GM18507 (cell line): ENCODE results near the gene TSC22D3.
"Not testable (repeated sequence)": the region's sequence is repeated elsewhere in the genome, so short reads cannot be mapped to it uniquely, and the experiment has no call there.

Source experiments
- DNase-seq: peaks from one replicate; pipeline ENCODE4 v3.0.0; 2011; ENCODE audit warnings: low read depth; ENCODE audit not compliant: insufficient read length; ENCODE audit errors: extremely low spot score
- FAIRE-seq: peaks from 2 replicates; lab custom pipeline; 2011; peaks lifted over from hg19 to GRCh38; lab: Jason Lieb, UNC

Gene TSC22D3

DNA sequence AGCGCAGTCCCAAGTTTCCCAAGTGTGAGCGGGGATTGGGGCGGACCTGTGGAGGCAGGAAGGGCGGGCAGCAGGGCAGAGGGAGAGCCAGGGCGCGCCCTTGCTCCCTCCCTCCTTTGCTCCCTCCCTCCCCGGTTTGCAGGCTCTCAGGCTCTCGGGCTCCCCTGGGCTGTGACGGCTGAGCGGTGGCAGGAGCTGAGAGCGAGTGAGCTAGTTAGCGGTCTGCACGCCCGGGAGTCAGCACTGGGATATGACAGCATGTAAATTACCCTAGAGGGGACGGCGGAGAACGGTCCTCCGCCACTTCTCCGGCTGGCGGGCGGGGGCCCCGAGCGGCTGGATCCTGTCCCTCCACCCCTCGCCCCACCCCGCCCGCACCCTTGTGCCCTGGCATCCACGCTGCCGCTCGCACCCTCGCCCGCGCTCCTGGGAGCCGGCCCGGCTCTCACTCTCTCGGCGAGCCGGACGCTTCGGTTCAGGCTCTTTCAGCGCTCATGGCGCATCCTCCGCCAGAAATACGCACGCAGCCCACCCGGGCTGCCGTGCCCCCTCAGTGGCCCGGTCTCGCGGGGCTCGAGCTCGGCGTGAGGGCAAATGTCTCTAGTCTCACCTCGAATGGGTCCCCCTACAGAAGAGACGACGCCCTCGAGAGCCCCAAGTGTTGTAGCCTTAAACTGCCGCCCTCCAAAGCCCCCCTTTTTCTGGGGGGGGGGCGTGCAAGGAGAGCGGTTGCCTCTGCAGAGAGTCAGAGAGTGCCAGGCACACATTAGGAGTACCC, at the start of gene TSC22D3:
Gene TSC22D3, minus strand, starts transcription at position 54 of the 778 bp plus-strand sequence. CDS start 368 bp downstream, outside the sequence.
- FAIRE-seq (peak; percentile 97), DNase-seq (peak; percentile 33)

DNA sequence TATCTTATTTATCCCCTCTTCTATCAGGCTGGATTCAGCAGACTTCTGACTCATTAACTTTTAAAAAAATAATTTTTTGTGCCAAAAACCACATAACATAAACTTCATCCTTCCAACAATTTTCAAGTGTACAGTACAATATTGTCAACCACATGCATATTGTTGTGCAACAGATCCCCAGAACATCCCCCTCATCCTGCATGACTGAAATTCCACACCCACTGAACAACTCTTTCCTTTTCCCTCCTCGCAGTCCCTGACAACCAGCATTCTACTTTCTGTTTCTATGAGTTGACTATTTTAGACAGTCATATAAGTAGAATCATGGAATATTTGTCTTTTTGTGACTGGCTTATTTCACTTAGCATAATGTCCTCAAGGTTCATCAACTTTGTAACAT, 47.9 kb upstream of the TSC22D3 start:
- DNase-seq (no peak), FAIRE-seq (no peak)

DNA sequence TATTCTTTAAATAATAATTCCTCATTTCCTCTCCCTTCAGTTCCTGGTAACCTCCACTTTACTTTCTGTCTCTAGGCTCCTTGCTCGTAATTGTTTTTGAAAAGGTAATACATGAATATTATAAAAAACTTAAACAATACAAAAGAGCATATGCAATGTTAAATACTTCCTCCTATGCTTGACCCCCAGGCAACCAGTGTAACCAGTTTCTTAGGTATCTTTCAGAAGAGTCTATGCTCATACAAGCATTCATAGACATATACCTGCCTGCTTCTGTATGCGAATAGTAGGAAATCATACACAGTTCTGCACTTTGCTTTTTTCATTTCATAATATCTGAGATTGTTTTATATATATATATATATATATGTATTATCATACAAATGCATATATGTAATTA, 47.5 kb upstream of the TSC22D3 start:
- FAIRE-seq (no peak), DNase-seq (no peak)

DNA sequence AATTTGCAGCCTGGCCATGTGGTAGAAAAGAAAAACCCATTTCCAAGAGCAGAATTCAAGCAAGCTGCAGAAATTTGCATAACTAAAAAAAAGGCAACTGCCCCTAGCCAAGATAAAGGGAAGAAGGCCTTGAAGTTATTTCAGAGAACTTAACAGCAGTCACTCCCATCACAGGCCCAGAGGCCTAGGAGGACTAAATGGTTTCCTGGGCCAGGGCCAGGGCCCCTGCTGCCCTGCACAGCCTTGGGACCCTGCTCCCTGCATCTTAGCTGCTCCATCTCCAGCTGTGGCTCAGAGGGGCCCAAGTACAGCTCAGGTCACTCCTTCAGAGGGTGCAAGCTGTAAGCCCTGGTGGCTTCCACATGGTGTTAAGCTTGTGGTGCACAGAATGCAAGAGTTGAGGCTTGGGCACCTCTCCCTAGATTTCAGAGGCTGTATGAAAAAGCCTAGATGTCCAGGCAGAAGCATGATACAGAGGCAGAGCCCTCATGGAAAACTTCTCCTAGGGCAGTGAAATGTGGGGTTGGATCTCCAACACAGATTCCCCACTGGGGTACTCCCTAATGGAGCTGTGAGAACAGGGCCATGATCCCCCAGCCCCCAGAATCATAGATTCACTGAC, 43.4 kb upstream of the TSC22D3 start:
- no peak for FAIRE-seq
- DNase-seq = no peak

DNA sequence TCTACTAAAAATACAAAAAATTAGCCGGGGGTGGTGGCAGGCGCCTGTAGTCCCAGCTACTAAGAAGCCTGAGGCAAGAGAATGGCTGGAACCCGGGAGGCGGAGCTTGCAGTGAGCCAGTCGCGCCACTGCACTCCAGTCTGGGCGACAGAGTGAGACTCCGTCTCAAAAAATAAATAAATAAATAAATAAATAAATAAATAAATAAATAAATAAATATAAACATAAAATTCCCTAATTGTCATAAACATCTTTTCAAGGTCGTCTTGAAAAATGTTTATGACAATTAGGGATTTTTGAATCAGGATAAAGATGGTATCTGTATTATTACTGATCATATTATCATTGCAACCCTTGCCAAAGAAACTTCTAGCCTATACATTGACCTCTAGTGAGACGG, 34.5 kb upstream of the TSC22D3 start:
- DNase-seq, FAIRE-seq: not testable (repeated sequence)

DNA sequence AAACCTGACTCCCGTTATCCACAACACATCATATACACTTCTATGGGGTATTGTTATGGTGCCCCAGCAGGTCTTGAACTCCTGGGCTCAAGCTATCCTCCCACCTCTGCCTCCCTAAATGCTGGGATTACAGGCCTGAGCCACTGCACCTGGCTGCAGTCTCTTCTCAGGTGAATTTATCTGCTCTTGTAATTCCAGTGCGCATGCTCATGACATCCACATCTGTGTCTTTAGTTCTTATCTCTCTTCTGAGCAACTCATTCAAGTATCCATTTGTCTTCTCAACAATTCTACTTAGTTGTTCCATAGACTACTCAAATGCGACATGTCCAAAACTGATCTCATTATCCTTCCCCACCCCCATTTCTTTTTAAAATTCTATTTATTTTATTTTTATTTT, 29.6 kb upstream of the TSC22D3 start:
- DNase-seq (no peak), FAIRE-seq (peak; percentile 64)

DNA sequence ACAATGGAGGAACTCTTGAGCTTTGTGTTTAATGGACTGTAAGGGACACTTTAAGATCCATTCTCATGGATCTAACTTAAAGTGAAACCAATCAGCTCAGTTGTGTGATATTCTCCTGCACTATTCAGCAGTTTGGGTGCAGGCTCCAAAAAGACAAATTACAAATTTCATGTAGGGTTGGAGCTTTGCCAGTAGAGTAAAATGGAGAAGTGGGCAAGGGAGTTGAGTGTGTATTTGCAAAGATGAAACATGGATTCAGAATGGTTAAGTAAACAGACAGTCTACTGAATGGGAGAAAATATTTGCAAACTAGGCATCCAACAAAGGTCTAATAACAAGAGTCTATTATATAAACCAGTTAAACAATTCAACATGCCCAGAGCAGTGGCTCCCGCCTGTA, 28.8 kb upstream of the TSC22D3 start:
- DNase-seq (no peak), FAIRE-seq (no peak)

DNA sequence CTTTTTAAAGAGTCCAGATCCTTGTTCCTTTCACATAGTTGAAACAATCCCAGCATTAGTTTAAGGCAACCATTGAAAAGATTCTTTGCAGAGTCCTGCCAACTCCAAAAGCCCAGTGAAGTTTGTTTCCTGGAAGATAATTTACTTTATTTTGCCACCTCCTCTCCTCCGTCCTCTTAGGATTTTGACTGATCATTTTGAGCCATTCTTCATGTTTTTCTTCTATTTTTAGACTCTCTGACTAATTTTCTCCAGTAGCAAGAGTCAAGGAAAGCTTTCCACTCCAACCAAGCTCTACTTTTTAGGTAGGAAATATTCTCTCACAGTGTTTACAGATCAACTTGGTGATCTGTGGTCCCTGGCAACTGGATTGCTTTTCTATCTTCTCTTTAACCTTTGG, 12.2 kb upstream of the TSC22D3 start:
- DNase-seq (no peak), FAIRE-seq (no peak)

DNA sequence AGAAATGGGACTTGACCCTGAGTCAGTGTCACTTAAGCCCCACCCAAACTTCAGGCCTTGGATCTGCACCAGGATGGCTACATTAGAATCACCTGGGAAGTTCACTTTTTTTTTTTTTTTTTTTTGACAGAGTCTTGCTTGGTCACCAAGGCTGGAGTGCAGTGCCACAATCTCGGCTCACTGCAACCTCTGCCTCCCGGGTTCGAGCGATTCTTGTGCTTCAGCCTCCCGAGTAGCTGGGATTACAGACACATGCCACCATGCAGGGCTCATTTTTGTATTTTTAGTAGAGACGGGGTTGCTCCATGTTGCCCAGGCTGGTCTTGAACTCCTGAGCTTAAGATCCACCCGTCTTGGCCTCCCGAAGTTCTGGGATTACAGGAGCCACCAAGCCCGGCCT, 4.9 kb upstream of the TSC22D3 start:
- no peak for FAIRE-seq
- no peak for DNase-seq

DNA sequence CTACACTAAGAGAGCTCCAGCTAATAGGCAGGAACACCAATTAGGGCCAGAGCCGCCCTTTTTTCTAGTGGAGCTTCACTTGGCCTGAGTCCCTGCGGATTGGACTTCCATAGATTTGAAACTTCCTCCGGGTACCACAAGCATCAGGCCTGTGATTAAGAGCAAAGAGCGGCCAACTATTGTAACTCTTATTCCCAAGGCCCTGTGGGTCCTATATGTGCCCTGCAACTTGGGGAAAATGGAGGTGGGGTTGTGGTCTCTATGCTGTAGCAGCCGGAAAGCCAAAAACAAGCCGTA, 1.9 kb upstream of the TSC22D3 start, which contains the start of gene NCBP2L:
Gene NCBP2L, plus strand, starts transcription at position 198 of the 297 bp plus-strand sequence. CDS start 16,488 bp downstream, outside the sequence.
- no peak for DNase-seq
- no peak for FAIRE-seq

DNA sequence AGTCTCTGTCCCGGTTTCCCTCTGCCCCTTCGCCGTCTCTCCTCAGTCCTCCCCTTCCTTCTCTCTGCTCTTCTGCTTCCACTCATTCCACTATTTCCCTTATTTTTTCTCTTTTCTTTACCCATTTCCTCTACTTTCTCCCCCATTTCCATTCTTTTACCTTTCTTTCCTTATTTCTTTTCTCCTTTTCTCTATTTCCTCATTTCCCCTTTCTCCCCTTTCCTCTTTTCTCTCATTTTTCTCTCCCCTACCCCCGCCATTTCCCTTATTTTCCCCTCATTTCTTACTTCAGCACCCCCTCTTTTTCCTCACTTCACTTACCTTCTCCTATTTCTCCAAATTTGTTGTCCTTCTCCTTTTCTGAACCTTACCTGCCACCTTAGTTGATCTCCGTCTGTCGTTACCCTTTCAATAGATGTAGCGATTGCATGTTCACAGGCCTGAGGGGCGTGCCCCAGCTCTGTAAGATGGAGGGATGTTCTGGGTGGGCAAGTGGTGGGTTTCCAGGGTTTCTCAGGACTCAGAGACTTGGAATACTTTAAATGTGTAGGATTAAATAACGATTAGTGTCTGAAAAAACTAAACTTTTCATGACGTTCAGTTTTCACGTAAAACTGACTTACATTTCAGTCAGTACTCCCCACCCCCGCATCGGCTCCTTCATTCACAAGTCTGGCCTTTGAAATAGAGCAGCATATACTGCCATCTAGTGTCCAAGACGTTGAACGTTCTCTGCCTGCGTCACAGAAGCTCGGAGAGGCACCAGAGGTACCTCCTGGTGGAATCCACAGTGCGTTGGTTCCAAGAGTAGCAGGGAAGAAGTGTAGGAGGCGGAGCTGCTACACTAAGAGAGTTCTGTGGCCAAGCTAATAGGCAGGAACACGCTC, 1.3 kb upstream of the TSC22D3 start:
- DNase-seq = peak; percentile 38
- FAIRE-seq = peak; percentile 94

DNA sequence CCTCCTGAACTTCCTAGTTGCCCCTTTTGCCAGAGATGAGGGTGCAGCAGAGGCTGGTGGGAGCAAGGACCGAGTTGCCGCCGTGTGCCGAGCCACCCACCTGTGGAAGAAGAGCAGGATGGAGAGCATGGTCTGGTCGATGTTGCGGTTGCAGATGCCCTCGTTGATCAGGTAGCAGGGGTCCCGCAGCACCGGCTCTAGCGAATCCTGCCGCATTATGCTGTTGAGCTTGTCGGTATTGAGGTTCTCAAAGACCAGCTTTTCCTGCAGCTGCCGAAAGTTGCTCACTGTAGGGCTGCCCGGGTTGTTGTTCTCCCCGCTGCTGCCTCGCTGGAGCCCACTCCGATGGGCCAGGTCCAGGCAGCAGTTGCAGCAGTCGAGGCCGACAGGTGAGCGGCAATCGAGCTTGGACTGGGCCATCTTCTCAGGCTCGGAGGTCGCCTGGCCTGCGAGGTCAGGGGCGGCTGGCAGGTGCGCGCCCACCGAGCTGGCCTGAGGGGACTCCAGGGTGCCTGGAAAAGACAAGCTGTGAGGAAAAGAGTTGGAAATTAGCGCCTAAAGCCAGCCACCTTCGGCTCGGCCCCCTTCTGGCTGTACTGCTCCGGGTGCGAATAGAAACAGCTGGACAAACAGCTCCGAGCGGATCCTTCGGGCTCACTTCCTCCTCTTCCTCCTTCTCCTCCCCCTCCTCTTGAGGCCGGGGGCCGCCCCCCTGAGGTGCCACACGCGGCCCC, 420 bp downstream of the TSC22D3 start:
- no peak for DNase-seq
- no peak for FAIRE-seq

DNA sequence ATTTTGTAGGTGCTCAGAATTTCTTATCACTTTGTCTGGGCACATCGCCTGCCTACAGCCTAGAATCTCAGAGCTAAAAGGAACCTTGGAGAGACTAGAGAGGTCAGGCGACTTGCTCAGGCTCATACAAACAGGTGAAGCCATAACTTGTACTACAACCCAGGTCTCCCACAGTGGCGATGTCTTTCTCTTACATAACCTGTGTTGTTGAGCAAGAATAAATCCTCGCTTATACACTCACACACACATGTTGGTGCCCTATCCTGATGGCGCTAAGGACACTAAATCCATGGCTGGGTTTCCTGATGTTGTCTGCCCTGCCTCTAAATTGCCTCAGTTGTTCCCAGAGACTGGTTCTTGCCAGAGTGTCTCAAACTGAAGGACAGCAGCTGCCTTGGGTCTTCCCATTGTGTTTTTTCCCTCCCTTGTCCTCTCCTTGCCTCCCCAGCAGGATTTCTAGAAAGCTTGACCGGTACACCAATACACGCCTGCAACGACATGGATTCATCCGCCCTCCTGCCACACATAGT, 1.6 kb downstream of the TSC22D3 start:
- DNase-seq = no peak

DNA sequence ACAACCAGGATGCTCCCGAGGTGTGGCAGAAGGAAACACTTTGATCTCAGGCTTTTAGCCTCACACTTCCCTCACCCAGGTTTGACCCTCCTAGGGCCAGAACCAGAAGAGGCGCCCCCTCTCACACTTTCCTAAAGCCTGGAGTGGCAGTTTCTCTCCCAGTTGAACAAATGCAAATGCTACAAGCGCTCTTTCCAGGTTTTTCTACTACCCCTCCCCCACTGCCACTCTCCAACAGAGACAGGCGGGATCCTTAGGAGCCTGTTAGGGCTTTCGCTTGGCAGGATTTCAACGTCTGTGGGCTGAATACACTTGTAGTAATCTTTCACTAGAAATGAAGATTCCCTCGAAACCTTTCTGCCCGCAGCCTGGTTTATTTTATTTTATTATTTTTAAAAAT, 2.4 kb downstream of the TSC22D3 start:
- FAIRE-seq (no peak), DNase-seq (no peak)

More for the DNA sequence above, 1.6 kb downstream of the TSC22D3 start:
- FAIRE-seq = no peak

DNA sequence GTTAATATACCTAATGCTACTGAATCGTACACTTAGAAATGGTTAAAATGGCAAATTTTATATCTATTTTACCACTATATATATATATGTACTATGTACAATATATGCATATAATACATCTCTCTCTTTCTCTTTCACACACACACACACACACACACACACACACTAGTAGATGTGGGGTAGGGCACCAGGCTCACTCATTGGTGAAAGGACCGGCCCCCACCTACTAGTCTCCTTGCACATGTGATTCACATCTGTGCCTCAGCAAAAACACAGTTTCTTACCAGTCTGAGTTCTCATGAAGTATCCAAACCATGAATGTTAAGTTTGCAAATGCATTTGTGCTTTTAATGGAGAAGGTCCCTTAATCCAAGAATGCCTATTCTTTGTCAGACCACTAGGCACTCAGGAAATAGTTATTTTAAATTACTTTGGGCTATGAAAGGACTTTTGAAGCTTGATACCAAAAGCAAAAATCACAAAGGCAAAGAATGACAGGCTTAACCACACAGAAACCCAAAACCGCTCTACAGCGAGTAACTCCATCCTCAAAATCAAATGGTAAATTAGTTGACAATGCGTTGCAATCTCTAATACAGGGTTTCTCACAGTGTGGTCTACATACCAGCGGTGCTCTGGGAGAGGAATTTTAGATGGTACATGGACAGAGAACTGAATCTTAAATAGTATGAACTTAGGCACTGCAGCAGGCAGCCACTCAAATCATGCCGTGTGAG, 5.8 kb downstream of the TSC22D3 start:
- no peak for FAIRE-seq

DNA sequence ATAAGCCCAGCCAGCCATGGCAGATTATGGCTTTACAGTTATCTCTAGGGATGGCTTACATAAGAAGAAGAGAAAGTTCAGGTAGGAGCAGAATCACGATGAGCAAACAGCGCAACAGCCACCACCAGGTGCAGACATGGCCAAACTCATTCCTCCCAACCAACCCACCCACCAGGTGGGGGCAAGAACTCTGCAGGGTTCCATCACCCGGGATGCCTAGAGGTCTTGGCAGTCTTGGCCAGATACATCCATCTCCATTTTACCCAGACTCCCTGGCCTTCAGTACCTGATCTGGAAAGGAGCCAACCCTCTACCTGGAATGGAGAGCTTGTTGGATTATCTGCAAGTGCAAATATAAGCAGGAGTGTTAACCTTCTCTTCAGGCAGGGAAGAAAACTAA, 7.5 kb downstream of the TSC22D3 start:
- FAIRE-seq (no peak), DNase-seq (no peak)

More for the DNA sequence above, 5.8 kb downstream of the TSC22D3 start:
- DNase-seq = no peak

DNA sequence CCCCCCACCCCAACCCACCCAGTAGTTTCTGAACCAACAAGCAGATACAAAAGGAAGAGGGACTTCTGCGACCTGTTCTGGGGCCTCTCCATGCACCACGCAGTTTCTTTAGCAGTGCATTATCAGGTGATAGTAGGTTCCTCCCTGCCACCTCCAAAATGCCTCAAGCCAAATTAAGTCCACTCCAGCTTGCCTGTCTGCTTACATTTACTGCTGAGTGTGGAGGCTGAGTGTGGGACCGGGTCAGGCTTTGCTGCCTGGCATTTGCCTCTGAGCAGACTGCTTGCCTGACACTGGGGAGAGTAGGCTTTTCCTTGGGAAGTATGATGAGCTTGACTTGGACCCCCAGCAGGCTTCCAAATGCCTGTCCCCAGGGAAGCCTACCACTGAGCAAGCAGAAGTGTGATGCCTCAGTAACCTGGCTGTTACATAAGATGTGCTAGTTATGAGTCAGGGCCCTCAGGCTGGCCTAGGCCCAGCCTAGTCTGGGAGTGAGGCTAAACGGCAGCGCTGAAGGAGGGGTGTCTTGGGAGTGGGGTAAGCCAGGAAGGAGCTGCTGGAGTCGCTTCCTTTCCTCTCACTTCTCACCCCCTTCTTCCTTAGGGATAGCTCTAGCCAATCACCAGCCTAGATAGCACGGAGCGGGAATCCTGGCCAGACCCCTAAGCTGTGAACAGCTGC, 9.0 kb downstream of the TSC22D3 start:
- DNase-seq (no peak), FAIRE-seq (no peak)
